GM18868 (cell line): ENCODE measurements around the gene ACAT2.
A peak's percentile ranks its signal among the peaks of the same experiment; 100 is the strongest.
"Not testable (repeated sequence)": the region's sequence is repeated elsewhere in the genome, so short reads cannot be mapped to it uniquely, and the experiment has no call there.

Experiments
- ATAC-seq: cut with Tn5 transposase; IDR thresholded peaks from one replicate; pipeline ENCODE4 v1.9.1; 2021; ENCODE audit warnings: mild to moderate bottlenecking, moderate library complexity; ENCODE audit not compliant: unreplicated experiment

ACAT2 gene

DNA sequence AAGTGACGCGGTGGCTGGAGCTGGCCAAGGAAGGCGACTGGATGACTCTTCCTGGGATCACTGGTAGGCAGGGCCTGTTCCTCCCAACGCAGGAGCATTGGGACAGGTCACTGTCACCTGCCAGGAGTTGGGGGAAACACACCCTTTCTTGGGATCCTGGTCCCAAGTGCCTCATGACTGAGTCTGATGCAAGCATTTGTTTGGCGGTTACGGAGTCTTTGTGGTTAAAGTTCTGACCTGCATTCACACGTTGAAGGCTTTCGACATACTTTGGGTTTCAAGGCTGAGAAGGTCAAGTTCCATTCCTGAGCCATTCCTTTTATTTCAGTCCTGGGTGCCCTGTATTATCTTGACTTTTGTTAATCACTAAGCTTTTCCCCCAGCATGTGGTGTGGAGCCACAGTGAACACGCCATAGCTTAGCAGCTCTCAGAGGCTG lies 44.2 kb downstream of the ACAT2 start:
- no peak for ATAC-seq

DNA sequence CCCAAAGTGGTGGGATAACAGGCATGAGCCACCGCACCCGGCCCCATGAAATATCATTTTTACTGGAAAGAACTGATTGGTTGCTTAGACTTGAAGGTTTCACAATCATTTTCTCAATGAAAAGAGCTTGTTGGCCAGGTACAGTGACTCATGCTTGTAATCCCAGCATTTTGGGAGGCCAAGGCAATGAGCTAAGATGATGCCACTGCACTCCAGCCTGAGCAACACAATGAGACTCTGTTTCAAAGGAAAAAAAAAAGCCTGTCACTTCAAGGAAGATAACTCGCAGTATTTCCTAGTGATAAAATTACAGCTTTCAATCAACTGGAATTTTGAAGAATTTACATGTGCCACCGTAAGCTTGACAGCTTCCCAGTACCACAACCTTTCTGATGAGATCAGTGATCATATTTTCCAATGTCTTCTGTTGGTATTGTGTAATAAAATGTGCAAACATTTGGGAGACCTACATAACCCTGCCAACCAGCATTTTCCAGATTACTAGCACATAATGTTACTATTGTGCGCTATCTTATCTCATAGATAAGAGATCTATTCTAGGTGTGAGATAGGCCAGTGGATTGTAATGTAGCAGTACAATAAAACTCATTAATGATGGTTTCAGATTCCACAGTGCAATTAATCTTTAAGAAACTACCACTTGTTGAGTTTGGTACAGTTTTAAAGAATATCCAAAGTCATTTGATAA lies 45.5 kb downstream of the ACAT2 start:
- ATAC-seq = no peak

DNA sequence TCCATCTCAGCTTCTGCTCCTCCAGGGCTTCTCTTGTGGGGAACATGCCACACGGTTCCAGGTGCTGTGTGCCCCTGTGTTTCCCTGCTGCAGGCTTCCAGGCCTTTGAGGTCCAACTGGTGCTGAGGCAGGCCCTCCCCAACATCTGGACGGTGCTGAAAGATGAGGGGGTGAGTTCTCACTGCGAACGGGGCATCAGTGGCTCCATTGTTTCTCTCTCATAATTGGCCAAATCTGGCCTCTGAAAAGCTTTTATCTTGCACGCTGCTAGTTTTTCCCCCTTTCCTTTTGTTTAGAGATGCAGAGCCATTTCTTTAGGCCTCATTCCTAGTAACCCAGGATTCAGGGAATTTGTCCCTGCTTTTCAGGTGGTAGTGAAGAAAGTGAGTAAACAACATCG lies 46.8 kb downstream of the ACAT2 start:
- ATAC-seq = no peak

DNA sequence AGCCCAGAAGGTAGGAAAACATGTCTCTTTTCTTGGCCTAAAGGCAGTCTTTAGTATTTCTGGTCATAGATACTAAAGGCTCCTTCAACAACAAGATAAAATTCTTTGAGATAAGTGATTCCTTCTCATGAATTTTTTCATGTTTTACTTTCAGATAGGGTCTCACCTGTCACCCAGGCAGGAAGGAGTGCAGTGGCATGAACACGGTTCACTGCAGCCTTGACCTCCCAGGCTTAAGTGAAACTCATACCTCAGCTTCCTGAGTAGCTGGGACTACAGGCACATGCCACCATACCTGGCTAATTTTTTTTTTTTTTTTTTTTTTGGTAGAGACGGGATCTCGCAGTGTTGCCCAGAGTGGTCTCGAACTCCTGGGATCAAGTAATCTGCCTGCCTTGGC lies 47.3 kb downstream of the ACAT2 start:
- peak; percentile 51 for ATAC-seq

DNA sequence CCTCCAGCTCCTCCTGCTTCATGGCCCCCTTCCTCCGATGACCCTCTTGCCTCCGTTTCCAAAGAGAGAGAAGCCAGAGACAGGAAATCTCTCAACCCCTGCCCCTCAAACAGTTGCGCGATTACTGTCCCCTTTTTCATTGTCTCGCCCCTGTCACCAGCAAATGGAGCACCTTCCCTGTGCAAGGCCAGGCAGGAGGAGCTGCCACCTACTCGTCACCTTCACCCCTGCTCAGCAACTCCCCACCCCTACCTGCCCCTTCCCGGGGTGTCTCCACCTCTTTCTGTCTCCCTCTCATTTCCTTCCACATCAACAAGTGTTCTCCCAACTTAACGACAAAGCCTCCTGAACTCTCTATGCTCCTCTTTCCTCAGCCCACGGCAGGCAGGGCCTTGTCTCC lies 51.9 kb downstream of the ACAT2 start:
- no peak for ATAC-seq

DNA sequence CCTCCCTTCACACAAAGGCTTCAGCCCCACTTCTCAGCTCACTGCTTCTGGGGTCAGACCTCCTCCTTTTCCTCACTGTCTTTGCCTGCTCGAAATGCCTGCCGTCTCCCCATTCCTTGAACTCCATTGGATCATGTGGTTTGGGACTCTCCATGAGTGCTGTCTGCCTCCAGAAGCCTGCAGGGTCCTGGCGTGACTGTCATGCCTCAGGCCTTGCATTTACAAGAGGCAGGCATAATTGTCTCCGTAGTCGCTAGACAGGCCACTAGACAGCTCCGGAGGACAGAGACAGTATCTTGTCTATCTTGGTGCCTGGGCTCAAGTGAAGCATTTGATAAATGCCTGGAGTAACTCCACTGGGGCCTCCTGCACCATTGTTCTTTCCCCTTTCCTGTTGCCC lies 53.6 kb downstream of the ACAT2 start:
- no peak for ATAC-seq

DNA sequence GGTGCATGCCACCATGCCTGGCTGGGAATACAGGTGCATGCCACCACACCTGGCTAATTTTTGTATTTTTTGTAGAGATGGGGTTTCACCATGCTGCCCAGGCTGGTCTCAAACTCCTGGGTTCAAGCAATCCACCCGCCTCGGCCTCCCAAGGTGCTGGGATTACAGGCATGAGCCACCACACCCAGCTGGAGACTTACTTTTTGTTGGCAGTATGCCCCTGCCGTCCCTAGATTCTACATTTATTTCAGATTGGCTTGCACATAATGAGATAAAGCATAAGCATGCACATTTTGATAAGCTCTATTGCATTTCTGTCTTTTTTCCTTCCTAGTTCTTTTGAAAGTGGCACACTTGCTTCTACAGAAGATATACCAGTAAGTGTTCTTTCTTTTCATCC lies 54.9 kb downstream of the ACAT2 start:
- ATAC-seq = not testable (repeated sequence)

DNA sequence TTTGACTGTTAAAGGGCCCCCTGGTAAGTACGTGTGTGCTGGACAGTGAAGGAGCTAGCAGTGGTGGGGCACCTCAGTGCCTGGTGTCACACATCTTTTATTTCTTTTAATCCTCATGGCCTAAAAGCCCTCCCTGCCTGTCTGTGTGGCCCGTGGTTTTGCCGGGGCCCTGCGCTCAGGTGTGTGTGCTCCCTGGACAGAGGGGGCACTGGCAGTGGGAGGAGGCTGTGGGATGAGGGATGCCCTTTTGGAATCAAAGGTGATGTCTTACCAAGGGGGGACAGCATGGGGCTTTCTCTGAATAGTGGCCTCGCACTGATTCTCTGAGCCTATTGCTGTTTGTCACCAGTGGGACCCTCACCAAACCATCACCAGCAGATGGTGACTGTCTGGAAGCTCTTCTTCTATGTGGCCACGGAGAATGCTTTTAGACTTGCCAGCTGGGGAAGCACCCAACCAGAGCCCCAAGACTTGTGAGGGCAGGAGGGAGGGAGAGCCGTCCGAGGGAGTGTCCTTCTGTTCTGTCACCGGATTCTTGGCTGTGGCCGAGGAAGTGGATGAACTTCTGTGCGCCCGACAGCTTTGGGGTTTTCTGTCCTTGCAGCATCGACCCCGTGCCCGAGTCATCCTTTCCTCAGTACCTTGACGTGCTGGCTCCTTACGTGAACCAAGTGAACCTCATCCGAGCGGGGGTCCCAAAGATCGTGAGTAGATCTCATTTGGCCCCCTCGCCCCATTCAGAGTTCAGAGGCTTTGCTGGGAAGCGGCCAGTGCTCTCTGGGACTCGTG lies 56.3 kb downstream of the ACAT2 start:
- no peak for ATAC-seq

DNA sequence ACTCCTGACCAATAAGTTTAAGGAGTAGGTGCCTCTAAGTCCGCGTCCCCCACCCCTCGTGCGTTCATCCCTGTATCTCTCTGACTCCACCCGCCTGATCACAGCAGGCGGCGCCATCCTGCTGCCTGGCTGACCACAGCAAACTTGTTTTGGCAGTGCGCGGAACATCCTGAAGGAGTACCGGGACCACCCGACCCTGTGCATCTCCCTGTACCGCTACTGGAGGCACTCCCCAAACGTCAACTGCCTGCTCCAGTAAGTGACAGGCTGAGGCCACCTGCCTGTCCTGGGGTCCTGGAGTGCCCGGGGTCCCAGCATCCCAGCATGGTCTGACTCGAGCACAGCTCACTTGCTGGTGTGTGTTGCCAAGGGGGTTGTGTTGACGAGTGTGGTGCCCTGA lies 57.3 kb downstream of the ACAT2 start:
- ATAC-seq = no peak

DNA sequence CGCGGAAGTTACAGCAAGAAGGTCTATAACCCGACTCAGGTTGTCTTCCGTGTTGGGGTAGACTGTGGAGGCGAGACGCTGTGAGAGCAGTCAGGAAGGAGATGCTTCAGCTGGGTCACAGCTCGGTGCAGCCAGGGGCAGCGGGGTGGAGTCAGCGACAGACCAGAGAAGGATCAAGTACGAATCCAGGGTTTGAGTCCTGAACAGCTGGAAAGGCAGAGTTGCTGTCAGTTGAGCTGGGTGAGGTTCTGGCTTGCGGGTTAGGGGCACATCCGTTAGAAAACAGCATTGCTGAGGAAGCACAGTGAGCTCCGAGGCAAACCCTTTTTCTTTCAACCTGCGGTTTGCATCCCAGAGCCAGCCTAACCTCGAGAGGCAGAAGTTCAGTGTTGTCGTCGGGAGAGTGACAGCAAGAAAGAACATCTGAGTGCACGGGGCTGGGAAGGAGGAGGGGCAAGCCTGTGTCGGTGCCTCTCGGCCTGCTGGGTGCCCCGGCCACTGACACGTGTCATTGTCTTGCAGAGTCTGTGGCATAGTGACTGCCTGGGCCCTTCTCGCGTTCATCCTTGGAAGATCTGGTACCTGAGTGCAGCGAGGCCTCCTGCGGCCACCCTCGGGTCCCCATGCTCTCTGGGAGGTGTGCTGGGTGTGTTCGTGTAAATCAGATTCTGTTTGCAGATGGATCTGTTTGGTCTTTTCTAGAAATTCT lies 58.2 kb downstream of the ACAT2 start:
- no peak for ATAC-seq

DNA sequence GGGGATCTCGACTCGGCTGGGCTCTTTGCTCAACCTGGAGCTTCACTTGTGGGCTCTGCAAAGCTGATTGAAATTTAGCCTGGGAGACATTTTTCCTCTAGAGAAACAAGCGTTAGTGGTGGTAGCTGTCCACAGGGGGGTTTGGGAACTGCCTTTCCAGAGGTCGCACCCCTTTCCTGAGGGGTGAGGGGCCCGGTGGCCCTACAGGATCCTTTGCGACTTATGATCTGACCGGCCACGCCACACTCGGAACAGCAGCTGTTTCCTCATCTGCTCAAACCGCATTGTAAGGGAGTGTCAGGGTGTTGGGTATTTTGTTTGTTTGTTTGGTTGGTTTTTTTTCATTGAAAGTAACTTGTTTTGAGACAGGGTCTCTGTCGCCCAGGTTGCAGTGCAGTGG lies 59.3 kb downstream of the ACAT2 start:
- ATAC-seq = no peak

DNA sequence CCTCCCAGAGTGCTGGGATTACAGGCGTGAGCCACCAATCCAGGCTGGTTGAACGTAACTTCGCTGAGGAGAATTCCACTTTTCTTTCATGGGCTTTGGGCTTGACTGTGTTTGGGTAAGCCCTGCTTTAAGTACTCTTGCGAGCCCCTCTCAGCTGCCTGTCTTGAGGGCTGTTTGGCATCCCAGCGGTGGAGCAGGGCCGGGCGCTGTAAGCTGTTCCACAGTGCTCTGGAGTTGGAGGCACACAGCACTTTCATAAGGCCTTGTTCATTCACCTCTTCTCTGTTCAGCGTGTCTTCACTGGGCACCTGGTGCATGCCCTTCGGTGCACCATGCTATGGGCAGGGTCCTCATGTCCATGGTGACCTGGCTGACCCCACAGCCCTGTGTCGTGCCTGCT lies 59.9 kb downstream of the ACAT2 start:
- no peak for ATAC-seq

DNA sequence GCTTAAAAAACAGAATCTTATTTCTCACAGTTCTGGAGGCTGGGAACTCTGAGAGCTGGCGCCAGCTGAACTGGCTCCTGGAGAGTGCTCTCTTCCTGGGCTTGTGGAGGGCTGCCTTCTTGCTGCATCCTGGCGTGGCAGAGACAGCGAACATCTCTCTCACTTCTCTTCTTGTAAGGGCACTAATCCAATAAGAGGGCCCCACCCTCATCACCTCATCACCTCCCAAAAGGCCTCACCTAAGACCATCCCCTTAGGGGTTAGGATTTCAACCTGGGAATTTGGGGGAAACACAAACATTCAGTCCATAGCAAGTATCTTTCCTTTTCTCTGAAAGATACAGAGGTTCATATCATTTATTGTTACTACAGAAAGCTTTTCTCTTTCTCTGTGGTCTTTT lies 62.1 kb downstream of the ACAT2 start:
- ATAC-seq = no peak

DNA sequence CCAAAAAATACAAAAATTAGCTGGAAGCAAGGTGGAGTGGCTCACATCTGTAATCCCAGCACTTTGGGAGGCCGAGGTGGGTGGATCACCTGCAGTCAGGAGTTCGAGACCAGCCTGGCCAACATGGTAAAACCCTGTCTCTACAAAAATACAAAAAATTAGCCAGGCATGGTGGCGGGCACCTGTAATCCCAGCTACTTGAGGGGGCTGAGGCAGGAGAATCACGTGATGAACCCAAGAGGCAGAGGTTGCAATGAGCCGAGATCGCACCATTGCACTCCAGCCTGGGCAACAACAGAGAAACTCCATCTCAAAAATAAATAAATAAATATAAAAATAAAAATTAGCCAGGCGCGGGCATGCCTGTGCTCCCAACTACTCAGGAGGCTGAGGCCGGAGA lies 62.8 kb downstream of the ACAT2 start:
- ATAC-seq = not testable (repeated sequence)

DNA sequence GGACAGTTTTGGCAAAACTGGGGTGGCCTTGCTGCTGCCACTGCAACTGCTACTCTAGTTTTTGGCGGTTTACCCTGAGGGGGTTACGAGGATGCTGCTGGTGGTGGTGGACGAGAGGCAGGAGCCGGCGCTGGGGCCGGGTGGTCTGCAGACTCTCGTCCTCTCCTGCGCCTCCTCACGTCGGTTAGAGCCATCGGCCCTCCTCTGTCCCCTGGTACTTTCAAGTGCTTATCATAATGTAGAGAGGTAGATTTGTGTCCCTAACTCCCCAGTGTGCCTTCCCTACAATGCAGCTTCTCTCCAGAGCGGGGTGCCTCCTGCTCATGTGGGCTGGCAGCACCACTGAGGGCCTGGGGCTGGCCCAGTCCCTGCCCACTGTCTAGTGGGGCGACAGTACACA lies 64.2 kb downstream of the ACAT2 start:
- ATAC-seq = no peak

DNA sequence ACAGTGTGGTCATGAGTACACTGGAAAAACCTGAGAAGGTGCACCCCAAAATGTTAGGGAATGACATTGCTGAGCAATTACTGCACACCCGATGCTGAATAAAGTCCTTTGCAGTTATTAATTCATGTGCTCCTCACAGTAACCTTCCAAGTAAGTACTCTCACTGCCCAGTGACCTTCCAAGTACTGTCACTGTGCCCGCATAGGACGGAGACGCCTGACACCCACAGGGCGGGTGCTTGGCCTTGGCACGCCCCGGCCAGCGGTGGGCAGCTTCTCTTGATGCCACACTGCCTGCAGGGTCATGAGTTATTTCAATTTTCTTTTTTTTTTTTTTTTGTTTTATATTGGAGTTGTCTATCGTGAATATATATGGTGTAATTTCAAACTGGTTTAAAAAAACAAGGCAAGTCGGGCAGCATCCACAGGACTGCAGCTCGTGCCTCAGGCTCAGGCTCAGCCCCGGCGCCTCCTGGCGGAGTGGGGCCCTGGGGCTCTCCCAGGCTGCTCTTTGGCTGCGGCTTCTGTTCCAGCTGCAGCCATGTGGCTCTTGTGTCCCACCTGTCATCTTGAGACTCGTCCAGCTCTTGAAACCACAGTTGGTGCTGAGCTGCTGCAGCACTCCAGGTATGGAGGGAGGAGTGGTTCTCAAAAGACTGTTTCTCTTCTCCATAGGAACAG lies 65.3 kb downstream of the ACAT2 start:
- no peak for ATAC-seq

DNA sequence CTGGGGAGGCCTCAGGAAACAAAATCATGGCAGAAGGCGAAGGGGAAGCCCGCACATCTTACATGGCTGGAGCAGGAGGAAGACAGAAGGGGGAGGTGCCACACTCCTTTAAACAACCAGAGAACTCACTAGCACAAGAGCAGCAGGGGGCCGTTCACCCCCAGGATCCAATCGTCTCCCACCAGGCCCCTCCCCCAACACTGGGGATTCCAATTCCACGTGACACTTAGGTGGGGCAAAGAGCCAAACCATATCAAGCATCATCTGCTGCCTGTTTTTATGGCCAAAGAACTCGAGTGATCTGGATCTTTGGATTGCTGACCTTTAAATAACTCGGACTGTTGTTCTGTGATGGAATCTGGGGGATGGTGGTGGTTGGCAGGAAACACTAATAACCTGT lies 66.2 kb downstream of the ACAT2 start:
- ATAC-seq = no peak
